GM21529 (cell line): ENCODE data around the gene HS6ST3.

Experiments used
- ATAC-seq: cut with Tn5 transposase; IDR thresholded peaks from one replicate; pipeline ENCODE4 v1.9.1; 2021; ENCODE audit not compliant: unreplicated experiment

The HS6ST3 gene

GRCh38 chr13:96862999-96863398 lies 773.1 kb downstream of the HS6ST3 start:
- ATAC-seq: no peak

GRCh38 chr13:96871469-96871868 lies 781.6 kb downstream of the HS6ST3 start:
- ATAC-seq: no peak

- ATAC-seq: no peak
These were observed 790.5 kb downstream of the HS6ST3 start for GRCh38 chr13:96880419-96880818.
